Bronchial epithelial cell (primary cell): Measurements from ENCODE around the gene CREBBP. TPM values are rescaled to one million over a fixed set of nuclear protein-coding genes. Genes with fewer than 3 reads are reported as not detected.

Source experiments
- DNase-seq: peaks from one replicate; pipeline ENCODE4 v3.0.0-alpha.2; 2010; ENCODE audit warnings: low read depth
- FAIRE-seq: peaks from 2 replicates; lab custom pipeline; 2011; peaks lifted over from hg19 to GRCh38; lab: Jason Lieb, UNC
- H3K27me3 ChIP-seq: 2 replicates; pipeline ENCODE4 v1.5.1; 2011; ENCODE audit warnings: low read length; ENCODE audit not compliant: control insufficient read depth, insufficient read depth
- H3K36me3 ChIP-seq: 2 replicates; pipeline ENCODE4 v1.5.1; 2011; ENCODE audit warnings: low read length; ENCODE audit not compliant: control insufficient read depth, insufficient read depth
- H3K4me3 ChIP-seq: 2 replicates; pipeline ENCODE4 v1.5.1; 2011; ENCODE audit warnings: mild to moderate bottlenecking, low read depth, low read length, control low read depth
- total RNA-seq: library from RNA; depleted of rRNA; stranded (reverse); fragments of >200 nt; gene quantifications from 2 replicates; pipeline ENCODE4 v1.2.1, GENCODE V29; 2014
- TF ChIP-seq, protein P1 (sequence below): IDR thresholded peaks from 2 replicates; pipeline ENCODE4 v1.5.1; 2011; ENCODE audit warnings: mild to moderate bottlenecking, moderate library complexity, low read length, control low read depth, inconsistent platforms; ENCODE audit not compliant: insufficient read depth, severe bottlenecking

The CREBBP gene
- total RNA-seq, 1 donor from 2014 or later, result 7.4 TPM

DNA sequence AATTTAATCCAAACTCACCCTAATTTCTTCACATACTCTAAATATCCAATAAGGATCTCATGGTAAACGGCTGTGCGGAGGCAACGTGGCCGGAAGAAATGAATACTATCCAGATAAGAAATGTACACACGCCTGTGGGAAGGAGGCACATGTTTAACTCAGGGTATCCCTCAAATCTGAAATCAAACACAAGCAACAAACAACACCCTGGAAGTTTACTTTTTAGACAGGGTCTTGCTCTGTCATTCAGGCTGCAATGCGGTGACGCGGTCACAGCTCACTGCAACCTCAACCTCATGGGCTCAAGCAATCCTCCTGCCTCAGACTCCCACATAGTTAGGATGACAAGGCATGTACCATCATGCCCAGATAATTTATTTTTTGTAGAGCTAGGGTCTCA, 142.0 kb downstream of the CREBBP start:
- DNase-seq, result no peak
- TF ChIP-seq, protein P1, sequence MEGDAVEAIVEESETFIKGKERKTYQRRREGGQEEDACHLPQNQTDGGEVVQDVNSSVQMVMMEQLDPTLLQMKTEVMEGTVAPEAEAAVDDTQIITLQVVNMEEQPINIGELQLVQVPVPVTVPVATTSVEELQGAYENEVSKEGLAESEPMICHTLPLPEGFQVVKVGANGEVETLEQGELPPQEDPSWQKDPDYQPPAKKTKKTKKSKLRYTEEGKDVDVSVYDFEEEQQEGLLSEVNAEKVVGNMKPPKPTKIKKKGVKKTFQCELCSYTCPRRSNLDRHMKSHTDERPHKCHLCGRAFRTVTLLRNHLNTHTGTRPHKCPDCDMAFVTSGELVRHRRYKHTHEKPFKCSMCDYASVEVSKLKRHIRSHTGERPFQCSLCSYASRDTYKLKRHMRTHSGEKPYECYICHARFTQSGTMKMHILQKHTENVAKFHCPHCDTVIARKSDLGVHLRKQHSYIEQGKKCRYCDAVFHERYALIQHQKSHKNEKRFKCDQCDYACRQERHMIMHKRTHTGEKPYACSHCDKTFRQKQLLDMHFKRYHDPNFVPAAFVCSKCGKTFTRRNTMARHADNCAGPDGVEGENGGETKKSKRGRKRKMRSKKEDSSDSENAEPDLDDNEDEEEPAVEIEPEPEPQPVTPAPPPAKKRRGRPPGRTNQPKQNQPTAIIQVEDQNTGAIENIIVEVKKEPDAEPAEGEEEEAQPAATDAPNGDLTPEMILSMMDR, result no peak
- no peaks in the 10 kb centered on the region for H3K27me3 ChIP-seq
- H3K4me3 ChIP-seq, result no peak overlapping the region
- H3K36me3 ChIP-seq, result peaks cover 42% of the 10 kb centered on the region
- no peak for FAIRE-seq

- Histone ChIP-seq H3K4me3 (no peak overlapping the region), H3K36me3 (peaks cover 42% of the 10 kb centered on the region), H3K27me3 (no peaks in the 10 kb centered on the region)
- FAIRE-seq (no peak), DNase-seq (no peak)
- TF ChIP-seq, protein P1, result no peak
Observed at GRCh38 chr16:3738128-3738527, 142.4 kb downstream of the CREBBP start.

- H3K27me3 ChIP-seq, result no peaks in the 10 kb centered on the region
- DNase-seq (no peak), FAIRE-seq (no peak)
- no peak overlapping the region for H3K4me3 ChIP-seq
- TF ChIP-seq, protein P1, result no peak
- H3K36me3 ChIP-seq, result peaks cover 37% of the 10 kb centered on the region
Observed at GRCh38 chr16:3737181-3737580, 143.3 kb downstream of the CREBBP start.

DNA sequence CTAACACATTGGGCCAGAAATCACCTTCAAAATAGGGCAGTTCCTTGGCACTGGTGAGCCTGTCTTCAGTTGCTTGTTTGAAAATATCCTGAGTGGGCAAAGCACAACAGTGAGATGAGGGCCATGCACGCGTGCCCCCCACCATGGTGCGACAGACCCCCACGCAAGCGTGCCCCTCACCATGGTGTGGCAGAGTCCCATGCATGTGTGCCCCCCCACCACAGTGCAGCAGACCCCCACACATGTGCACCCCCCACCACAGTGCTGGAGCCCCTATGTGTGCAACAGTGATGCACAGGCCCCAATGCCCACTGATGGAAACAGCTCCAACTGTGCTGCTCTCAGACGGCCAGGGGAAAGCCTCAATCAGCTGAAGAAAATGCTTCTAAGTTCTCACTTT, 144.4 kb downstream of the CREBBP start:
- TF ChIP-seq, protein P1, result no peak
- Histone ChIP-seq H3K27me3 (no peaks in the 10 kb centered on the region), H3K36me3 (peaks cover 44% of the 10 kb centered on the region), H3K4me3 (no peak overlapping the region)
- DNase-seq (no peak), FAIRE-seq (no peak)

GRCh38 chr16:3735541-3735940, 145.0 kb downstream of the CREBBP start:
- Histone ChIP-seq H3K36me3 (peaks cover 46% of the 10 kb centered on the region), H3K27me3 (no peaks in the 10 kb centered on the region), H3K4me3 (no peak overlapping the region)
- FAIRE-seq (no peak), DNase-seq (no peak)
- TF ChIP-seq, protein P1, result no peak

DNA sequence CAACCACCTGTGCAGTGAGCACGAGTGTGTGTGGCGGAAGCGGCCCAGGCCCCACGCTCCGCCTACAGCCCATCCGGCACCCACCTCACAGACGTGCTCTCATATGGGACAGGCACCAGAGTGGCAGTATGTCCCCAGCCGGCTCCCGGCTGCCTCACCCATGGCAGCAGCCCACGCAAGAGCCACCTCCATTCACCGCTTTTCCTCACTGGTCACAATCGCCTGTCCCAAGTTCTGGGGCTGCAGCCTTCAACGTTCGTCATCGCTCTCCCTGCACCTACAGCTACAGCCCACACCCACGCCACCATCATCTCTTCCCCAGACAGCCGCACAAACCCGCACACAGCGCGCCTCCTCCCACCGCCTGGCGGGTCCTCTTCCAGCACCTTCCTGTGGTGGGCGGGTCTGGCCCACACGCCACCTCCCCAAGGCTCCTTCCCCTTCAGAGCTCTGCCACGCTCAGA, 145.7 kb downstream of the CREBBP start:
- H3K27me3 ChIP-seq, result no peaks in the 10 kb centered on the region
- TF ChIP-seq, protein P1, result no peak
- H3K4me3 ChIP-seq, result no peak overlapping the region
- H3K36me3 ChIP-seq, result peaks cover 46% of the 10 kb centered on the region
- no peak for FAIRE-seq
- DNase-seq, result no peak
